Osteocyte (in vitro differentiated cells): Measurements from ENCODE around the gene G6PC3. TPM values are rescaled to one million over a fixed set of nuclear protein-coding genes. Genes with fewer than 3 reads are reported as not detected.

Experiments
- DNase-seq: peaks from one replicate; pipeline ENCODE4 v3.0.0; 2021; ENCODE audit warnings: mixed read lengths; ENCODE audit not compliant: unreplicated experiment; ENCODE audit errors: extremely low spot score
- H3K27ac Mint-ChIP-seq: one replicate; pipeline ENCODE4 v1.8.0; 2021; ENCODE audit warnings: mild to moderate bottlenecking, mixed read lengths; ENCODE audit not compliant: unreplicated experiment
- H3K27me3 Mint-ChIP-seq: one replicate; pipeline ENCODE4 v1.8.0; 2021; ENCODE audit warnings: mixed read lengths; ENCODE audit not compliant: unreplicated experiment
- H3K36me3 Mint-ChIP-seq: one replicate; pipeline ENCODE4 v1.8.0; 2021; ENCODE audit warnings: mixed read lengths; ENCODE audit not compliant: unreplicated experiment
- H3K4me1 Mint-ChIP-seq: one replicate; pipeline ENCODE4 v1.8.0; 2021; ENCODE audit warnings: mixed read lengths; ENCODE audit not compliant: unreplicated experiment
- H3K4me3 Mint-ChIP-seq: one replicate; pipeline ENCODE4 v1.8.0; 2021; ENCODE audit warnings: mild to moderate bottlenecking, moderate library complexity, mixed read lengths; ENCODE audit not compliant: unreplicated experiment
- H3K9me3 Mint-ChIP-seq: one replicate; pipeline ENCODE4 v1.8.0; 2021; ENCODE audit warnings: mixed read lengths; ENCODE audit not compliant: unreplicated experiment
- CTCF ChIP-seq: fragments of 200-600 bp; sonication (generic); IDR thresholded peaks from 2 replicates; pipeline ENCODE4 v1.5.0; 2021; ENCODE audit warnings: antibody characterized with exemption, mild to moderate bottlenecking, moderate library complexity
- total RNA-seq: library from RNA; stranded (reverse); gene quantifications from 2 replicates; pipeline ENCODE4 v1.2.1, GENCODE V29; 2021

The G6PC3 gene
- total RNA-seq, 1 donor from 2014 or later: 60.3 TPM

GRCh38 chr17:44088254-44088653 lies 17.7 kb downstream of the G6PC3 start:
- no peak for DNase-seq
- no peaks in the 10 kb centered on the region for H3K9me3 Mint-ChIP-seq
- TF ChIP-seq CTCF: no peak
- peaks cover 21% of the 10 kb centered on the region for H3K4me1 Mint-ChIP-seq
- H3K36me3 Mint-ChIP-seq: peaks cover 19% of the 10 kb centered on the region
- no peak overlapping the region for H3K27ac Mint-ChIP-seq
- no peak overlapping the region for H3K4me3 Mint-ChIP-seq
- H3K27me3 Mint-ChIP-seq: no peaks in the 10 kb centered on the region

- peaks cover 12% of the 10 kb centered on the region for H3K36me3 Mint-ChIP-seq
- no peaks in the 10 kb centered on the region for H3K27me3 Mint-ChIP-seq
- H3K27ac Mint-ChIP-seq: no peak overlapping the region
- H3K4me1 Mint-ChIP-seq: peaks cover 39% of the 10 kb centered on the region
- TF ChIP-seq CTCF: no peak
- no peak overlapping the region for H3K4me3 Mint-ChIP-seq
- no peaks in the 10 kb centered on the region for H3K9me3 Mint-ChIP-seq
- DNase-seq: no peak
Observed at GRCh38 chr17:44091200-44091997, 20.9 kb downstream of the G6PC3 start.

- no peak for TF ChIP-seq CTCF
- Mint-ChIP-seq H3K36me3 (peaks cover 12% of the 10 kb centered on the region), H3K4me1 (peaks cover 40% of the 10 kb centered on the region), H3K4me3 (no peak overlapping the region), H3K27me3 (no peaks in the 10 kb centered on the region), H3K9me3 (no peaks in the 10 kb centered on the region), H3K27ac (no peak overlapping the region)
- DNase-seq: no peak
Observed at GRCh38 chr17:44092051-44092450, 21.5 kb downstream of the G6PC3 start.

GRCh38 chr17:44093231-44093900 lies 22.8 kb downstream of the G6PC3 start:
- H3K4me3 Mint-ChIP-seq: no peak overlapping the region
- no peak overlapping the region for H3K27ac Mint-ChIP-seq

More at GRCh38 chr17:44093231-44093900, 22.8 kb downstream of the G6PC3 start:
- DNase-seq: no peak
- H3K36me3 Mint-ChIP-seq: peaks cover 9% of the 10 kb centered on the region
- no peaks in the 10 kb centered on the region for H3K9me3 Mint-ChIP-seq
- no peaks in the 10 kb centered on the region for H3K27me3 Mint-ChIP-seq
- H3K4me1 Mint-ChIP-seq: peaks cover 40% of the 10 kb centered on the region
- no peak for TF ChIP-seq CTCF
